ENCODE measurements around the gene BAZ2B. TPM values are rescaled to one million over a fixed set of nuclear protein-coding genes. Genes with fewer than 3 reads are reported as not detected.

BAZ2B gene
- total RNA-seq, 2 experiments from 2014 or later: 8.1 to 8.4 TPM

DNA sequence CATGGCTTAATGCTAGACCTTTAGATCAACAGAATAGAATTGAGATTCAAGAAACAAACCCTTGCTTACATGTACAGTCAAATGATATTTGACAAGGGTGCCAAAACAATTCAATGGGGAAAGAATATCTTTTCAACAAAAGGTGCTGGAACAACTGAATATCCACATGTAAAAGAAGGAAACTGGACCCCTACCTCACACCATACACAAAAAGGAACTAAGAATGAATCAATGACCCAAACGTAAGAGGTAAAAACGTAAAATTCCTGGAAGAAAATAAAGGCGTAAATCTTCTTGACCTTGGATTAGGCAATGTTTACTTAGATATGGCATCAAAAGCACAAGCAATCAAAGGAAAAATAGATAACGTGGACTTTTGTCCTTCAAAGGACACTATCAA, 43.1 kb downstream of the BAZ2B start:
- Mint-ChIP-seq H3K36me3 (ENCODE audit: low read depth) (no peaks in the 10 kb centered on the region), H3K27ac (no peak overlapping the region), H3K27me3 (no peaks in the 10 kb centered on the region), H3K9me3 (ENCODE audit: low read depth) (no peaks in the 10 kb centered on the region), H3K4me1 (no peaks in the 10 kb centered on the region), H3K4me3 (no peak overlapping the region)
- no peak for DNase-seq
- no peak for ATAC-seq
- ChIA-PET CTCF (no interaction called here), POLR2A (no interaction called here)
- intact Hi-C loops (cut with DNase I, micrococcal nuclease): no loop called here

DNA sequence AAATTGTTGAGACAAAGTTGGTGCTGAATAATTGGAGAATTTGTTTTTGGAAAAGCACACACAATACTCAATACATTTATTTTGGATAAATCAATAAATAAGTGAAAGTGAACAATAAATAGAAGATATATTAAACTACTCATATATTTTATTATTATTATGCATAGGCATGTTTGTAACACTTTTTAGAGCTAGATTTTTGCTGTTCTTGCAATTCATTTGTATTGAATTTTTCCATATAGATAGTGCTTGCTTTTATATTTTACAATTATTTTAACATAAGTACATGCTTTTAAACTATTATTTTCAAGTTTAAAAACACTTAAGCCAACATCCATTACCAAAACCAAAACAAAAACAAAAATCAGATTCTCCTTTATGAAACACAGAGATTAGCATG, 43.9 kb downstream of the BAZ2B start:
- Mint-ChIP-seq H3K27me3 (no peaks in the 10 kb centered on the region), H3K27ac (no peak overlapping the region), H3K4me1 (no peaks in the 10 kb centered on the region), H3K9me3 (ENCODE audit: low read depth) (no peaks in the 10 kb centered on the region), H3K4me3 (no peak overlapping the region), H3K36me3 (ENCODE audit: low read depth) (no peaks in the 10 kb centered on the region)
- ChIA-PET CTCF (no interaction called here), POLR2A (no interaction called here)
- ATAC-seq (no peak), DNase-seq (no peak)
- intact Hi-C loops (cut with DNase I, micrococcal nuclease): no loop called here

DNA sequence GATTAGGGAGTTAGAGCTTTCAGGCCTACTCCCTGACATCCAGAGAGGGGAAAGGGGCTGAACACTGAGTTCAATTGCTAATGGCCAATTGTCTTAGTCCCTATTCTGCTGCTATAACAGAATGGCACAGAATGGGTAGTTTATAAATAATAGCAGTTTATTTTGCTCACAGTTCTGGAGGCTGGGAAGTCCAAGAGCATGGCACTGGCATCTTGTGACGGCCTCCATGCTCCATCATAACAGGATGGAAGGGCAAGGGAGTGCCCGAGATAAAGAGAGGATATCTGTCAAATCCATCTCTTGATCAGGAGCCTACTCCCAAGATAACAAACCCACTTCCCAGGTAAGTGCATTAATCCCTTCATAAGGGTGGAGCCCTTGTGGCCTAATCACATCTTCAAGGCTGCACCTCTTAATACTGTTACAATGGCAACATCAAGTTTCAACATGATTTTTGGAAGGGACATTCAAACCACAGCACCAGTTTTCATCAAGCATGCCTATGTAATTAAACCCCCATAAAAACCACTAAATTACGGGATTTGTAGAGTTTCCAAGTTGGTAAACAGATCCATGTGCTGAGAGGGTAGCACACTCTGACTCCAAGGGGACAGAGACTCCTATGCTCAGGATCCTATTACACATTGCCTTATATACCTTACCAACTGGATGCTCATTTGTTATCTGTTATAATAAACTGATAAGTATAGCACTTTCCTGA, 44.6 kb downstream of the BAZ2B start:
- ATAC-seq: no peak
- H3K36me3 Mint-ChIP-seq (ENCODE audit: low read depth): no peaks in the 10 kb centered on the region
- intact Hi-C loops (cut with DNase I, micrococcal nuclease): no loop called here
- DNase-seq: no peak
- ChIA-PET POLR2A (no interaction called here), CTCF (no interaction called here)
- H3K27ac Mint-ChIP-seq: no peak overlapping the region
- H3K4me3 Mint-ChIP-seq: no peak overlapping the region
- H3K4me1 Mint-ChIP-seq: no peaks in the 10 kb centered on the region
- no peaks in the 10 kb centered on the region for H3K27me3 Mint-ChIP-seq
- H3K9me3 Mint-ChIP-seq (ENCODE audit: low read depth): no peaks in the 10 kb centered on the region

- H3K36me3 Mint-ChIP-seq (ENCODE audit: low read depth): no peaks in the 10 kb centered on the region
- H3K4me3 Mint-ChIP-seq: no peak overlapping the region
- ChIA-PET CTCF (no interaction called here), POLR2A (no interaction called here)
- no peaks in the 10 kb centered on the region for H3K4me1 Mint-ChIP-seq
- no peaks in the 10 kb centered on the region for H3K27me3 Mint-ChIP-seq
- intact Hi-C loops (cut with DNase I, micrococcal nuclease): no loop called here
- H3K9me3 Mint-ChIP-seq (ENCODE audit: low read depth): no peaks in the 10 kb centered on the region
- ATAC-seq (no peak), DNase-seq (no peak)
- no peak overlapping the region for H3K27ac Mint-ChIP-seq
These were observed 52.3 kb downstream of the BAZ2B start for GRCh38 chr2:159564081-159564480.

GRCh38 chr2:159562248-159562647, 54.1 kb downstream of the BAZ2B start:
- Mint-ChIP-seq H3K36me3 (ENCODE audit: low read depth) (no peaks in the 10 kb centered on the region), H3K27me3 (no peaks in the 10 kb centered on the region), H3K27ac (no peak overlapping the region), H3K4me1 (no peaks in the 10 kb centered on the region), H3K4me3 (no peak overlapping the region), H3K9me3 (ENCODE audit: low read depth) (no peaks in the 10 kb centered on the region)
- ATAC-seq (no peak), DNase-seq (no peak)
- intact Hi-C loops (cut with DNase I, micrococcal nuclease): no loop called here
- ChIA-PET CTCF (interaction anchor here (0.6 kb wide), 1 partner anchor 39 kb away, joined by 3 read pairs; no protein-coding TSS in a partner anchor), POLR2A (no interaction called here)

- intact Hi-C loops (cut with DNase I, micrococcal nuclease): no loop called here
- ChIA-PET POLR2A (no interaction called here), CTCF (interaction anchor here (1.0 kb wide), 2 partner anchors 16 to 406 kb away, joined by 5 read pairs; no protein-coding TSS in a partner anchor)
- no peak overlapping the region for H3K4me3 Mint-ChIP-seq
- no peaks in the 10 kb centered on the region for H3K27me3 Mint-ChIP-seq
- no peaks in the 10 kb centered on the region for H3K9me3 Mint-ChIP-seq (ENCODE audit: low read depth)
- H3K4me1 Mint-ChIP-seq: no peaks in the 10 kb centered on the region
- H3K36me3 Mint-ChIP-seq (ENCODE audit: low read depth): no peaks in the 10 kb centered on the region
- H3K27ac Mint-ChIP-seq: no peak overlapping the region
- DNase-seq: no peak
- no peak for ATAC-seq
These were observed 54.6 kb downstream of the BAZ2B start for GRCh38 chr2:159561786-159562185.

GRCh38 chr2:159561242-159561641, 55.1 kb downstream of the BAZ2B start:
- ChIA-PET CTCF (interaction anchor here (1.0 kb wide), 2 partner anchors 17 to 407 kb away, joined by 5 read pairs; no protein-coding TSS in a partner anchor), POLR2A (no interaction called here)
- H3K4me3 Mint-ChIP-seq: no peak overlapping the region
- no peak overlapping the region for H3K27ac Mint-ChIP-seq
- no peaks in the 10 kb centered on the region for H3K27me3 Mint-ChIP-seq
- no peaks in the 10 kb centered on the region for H3K36me3 Mint-ChIP-seq (ENCODE audit: low read depth)
- intact Hi-C loops (cut with DNase I, micrococcal nuclease): no loop called here
- no peaks in the 10 kb centered on the region for H3K4me1 Mint-ChIP-seq
- no peaks in the 10 kb centered on the region for H3K9me3 Mint-ChIP-seq (ENCODE audit: low read depth)
- no peak for ATAC-seq
- DNase-seq: no peak

DNA sequence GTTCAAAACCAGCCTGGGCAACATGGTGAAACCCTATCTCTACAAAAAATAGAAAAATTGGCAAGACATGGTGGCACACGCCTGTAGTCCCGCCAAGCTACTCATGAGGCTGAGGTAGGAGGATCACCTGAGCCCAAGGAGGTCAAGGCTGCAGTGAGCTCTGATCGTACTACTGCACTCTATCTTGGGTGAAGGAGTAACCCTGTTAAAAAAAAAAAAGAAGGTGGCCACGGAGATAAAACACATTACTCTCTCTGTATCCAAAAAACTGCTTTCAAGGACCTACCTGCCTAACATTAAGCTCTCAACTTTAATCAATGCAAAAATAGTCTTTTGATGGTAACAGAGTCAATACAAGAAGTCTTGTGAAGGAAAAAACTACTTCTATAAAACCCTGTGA, 57.3 kb downstream of the BAZ2B start:
- intact Hi-C loops (cut with DNase I, micrococcal nuclease): no loop called here
- ChIA-PET CTCF (interaction anchor here (0.6 to 1.2 kb wide), 3 partner anchors 12 to 651 kb away, joined by 3 to 4 read pairs (median 3); no protein-coding TSS in a partner anchor), POLR2A (no interaction called here)
- Mint-ChIP-seq H3K27me3 (no peaks in the 10 kb centered on the region), H3K36me3 (ENCODE audit: low read depth) (no peaks in the 10 kb centered on the region), H3K9me3 (ENCODE audit: low read depth) (no peaks in the 10 kb centered on the region), H3K4me3 (no peak overlapping the region), H3K4me1 (no peaks in the 10 kb centered on the region), H3K27ac (no peak overlapping the region)
- no peak for DNase-seq
- no peak for ATAC-seq

DNA sequence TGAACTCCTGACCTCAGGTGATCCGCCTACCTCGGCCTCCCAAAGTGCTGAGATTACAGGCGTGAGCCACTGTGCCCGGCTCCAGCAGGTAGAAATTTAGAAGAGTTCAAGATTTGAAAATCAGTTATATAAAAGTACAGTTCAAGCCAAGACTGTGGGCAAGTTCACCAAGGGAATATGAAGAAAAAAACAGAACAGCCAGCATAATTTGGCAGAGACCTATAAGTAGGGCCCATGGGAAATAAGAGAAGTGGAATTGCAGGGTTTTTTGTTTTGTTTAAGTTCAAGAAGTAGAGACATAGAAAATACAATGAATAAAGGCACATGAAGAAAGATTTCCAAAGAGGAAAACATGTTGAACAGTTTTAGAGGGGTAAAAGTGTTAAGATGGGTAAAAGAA, 57.9 kb downstream of the BAZ2B start:
- H3K4me3 Mint-ChIP-seq: no peak overlapping the region
- no peaks in the 10 kb centered on the region for H3K4me1 Mint-ChIP-seq
- ATAC-seq: no peak
- DNase-seq: no peak
- no peaks in the 10 kb centered on the region for H3K36me3 Mint-ChIP-seq (ENCODE audit: low read depth)
- H3K27ac Mint-ChIP-seq: no peak overlapping the region
- intact Hi-C loops (cut with DNase I, micrococcal nuclease): no loop called here
- CTCF ChIA-PET: interaction anchor here (0.6 to 1.2 kb wide), 2 partner anchors 650 to 1492 kb away, joined by 3 read pairs; no protein-coding TSS in a partner anchor
- no peaks in the 10 kb centered on the region for H3K27me3 Mint-ChIP-seq
- POLR2A ChIA-PET: no interaction called here
- no peaks in the 10 kb centered on the region for H3K9me3 Mint-ChIP-seq (ENCODE audit: low read depth)

DNA sequence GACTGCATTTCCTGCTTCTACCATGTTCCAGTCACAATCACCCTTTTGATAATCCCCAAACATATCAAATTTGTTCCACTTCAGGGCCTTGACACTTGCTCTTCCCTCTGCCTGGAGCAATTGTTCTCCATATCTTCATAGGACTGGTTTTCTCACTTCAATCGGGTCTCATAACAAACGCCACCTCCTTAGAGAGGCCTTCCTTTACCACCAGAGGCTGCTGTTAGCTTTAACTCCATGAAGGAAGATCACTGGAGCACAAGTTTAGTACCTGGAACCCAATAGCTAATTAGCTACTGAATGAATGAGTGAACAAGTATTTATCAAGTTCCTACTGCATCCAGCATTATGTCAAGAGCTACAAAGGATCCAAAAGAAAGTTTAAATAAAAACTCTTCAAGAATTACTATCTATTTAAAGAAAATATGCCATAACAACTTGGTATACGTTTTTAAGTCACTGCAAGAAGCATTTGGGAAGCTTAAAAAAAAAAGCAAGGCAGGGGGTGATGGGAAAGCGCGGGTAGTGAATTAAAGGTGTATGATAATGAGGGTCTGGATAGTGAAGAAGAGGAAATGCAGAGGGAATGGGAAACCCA, 58.8 kb downstream of the BAZ2B start:
- ChIA-PET CTCF (interaction anchor here (1.2 to 1.4 kb wide), 2 partner anchors 11 to 649 kb away, joined by 3 read pairs; no protein-coding TSS in a partner anchor), POLR2A (interaction anchor here (0.7 kb wide), 1 partner anchor 31 kb away, joined by 5 read pairs; no protein-coding TSS in a partner anchor)
- DNase-seq (no peak), ATAC-seq (no peak)
- Mint-ChIP-seq H3K4me3 (no peak overlapping the region), H3K27me3 (no peaks in the 10 kb centered on the region), H3K36me3 (ENCODE audit: low read depth) (no peaks in the 10 kb centered on the region), H3K27ac (no peak overlapping the region), H3K4me1 (no peaks in the 10 kb centered on the region), H3K9me3 (ENCODE audit: low read depth) (no peaks in the 10 kb centered on the region)
- intact Hi-C loops (cut with DNase I, micrococcal nuclease): no loop called here

GRCh38 chr2:159555651-159556392, 60.5 kb downstream of the BAZ2B start:
- no peak for ATAC-seq
- no peaks in the 10 kb centered on the region for H3K4me1 Mint-ChIP-seq
- DNase-seq: no peak
- intact Hi-C loops (cut with DNase I, micrococcal nuclease): no loop called here
- no peak overlapping the region for H3K27ac Mint-ChIP-seq
- no peaks in the 10 kb centered on the region for H3K27me3 Mint-ChIP-seq
- POLR2A ChIA-PET: interaction anchor here (0.6 kb wide), 1 partner anchor 255 kb away, joined by 3 read pairs; no protein-coding TSS in a partner anchor
- no peaks in the 10 kb centered on the region for H3K9me3 Mint-ChIP-seq (ENCODE audit: low read depth)
- no peak overlapping the region for H3K4me3 Mint-ChIP-seq
- H3K36me3 Mint-ChIP-seq (ENCODE audit: low read depth): no peaks in the 10 kb centered on the region
- CTCF ChIA-PET: no interaction called here

DNA sequence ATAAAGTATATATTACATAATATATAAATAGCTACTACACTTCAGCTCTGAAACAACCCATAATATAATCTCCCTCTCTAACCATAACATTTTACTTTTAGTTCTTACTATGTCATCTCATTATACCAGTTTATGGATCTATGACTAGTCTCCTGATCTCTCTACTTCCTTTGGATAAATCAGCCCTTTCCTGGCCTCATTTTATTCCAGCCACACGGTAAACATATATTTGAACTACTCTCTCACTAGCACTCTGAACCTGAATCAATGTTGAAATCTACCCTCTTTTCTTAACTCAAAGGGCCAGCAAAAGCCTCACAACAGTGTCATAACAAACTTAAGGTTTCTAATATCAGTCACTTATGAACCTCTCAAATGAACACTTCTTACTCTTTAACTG, 62.6 kb downstream of the BAZ2B start:
- CTCF ChIA-PET: no interaction called here
- ATAC-seq (no peak), DNase-seq (no peak)
- intact Hi-C loops (cut with DNase I, micrococcal nuclease): no loop called here
- H3K4me1 Mint-ChIP-seq: no peaks in the 10 kb centered on the region
- H3K27ac Mint-ChIP-seq: no peak overlapping the region
- no peaks in the 10 kb centered on the region for H3K9me3 Mint-ChIP-seq (ENCODE audit: low read depth)
- H3K36me3 Mint-ChIP-seq (ENCODE audit: low read depth): no peaks in the 10 kb centered on the region
- H3K27me3 Mint-ChIP-seq: no peaks in the 10 kb centered on the region
- POLR2A ChIA-PET: no interaction called here
- no peak overlapping the region for H3K4me3 Mint-ChIP-seq

Data from activated CD4-positive, alpha-beta T cell treated with anti-CD3 and anti-CD28 coated beads for 36 hours (primary cell).